ENCODE results near the gene SYT1.

DNA sequence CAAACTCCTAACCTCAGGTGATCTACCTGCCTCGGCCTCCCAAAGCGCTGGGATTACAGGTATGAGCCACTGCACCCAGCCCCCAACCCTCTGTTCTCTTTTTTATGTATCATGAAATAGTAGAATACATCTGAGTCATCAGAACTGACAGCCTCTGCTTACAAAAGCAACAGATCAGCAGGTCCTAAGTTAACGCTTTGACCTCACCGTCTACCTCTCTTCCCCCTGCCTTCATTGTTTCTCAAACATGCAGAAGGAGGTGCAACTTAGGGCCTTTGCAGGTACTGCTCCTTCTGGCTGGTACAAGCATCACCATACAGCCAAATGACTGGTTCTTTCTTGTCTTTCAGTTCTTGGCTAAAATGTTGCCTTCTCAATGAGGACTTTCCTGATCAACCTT is 577.0 kb downstream of the SYT1 start:
- TF ChIP-seq CTCF (conservative IDR thresholded peaks at IDR 0.05 in 1 of 2, IDR thresholded peaks at IDR 0.05 in 1 of 2; ENCODE audit: low read depth in 1 of 2, low read length in 2 of 2) (no peak), EZH2 (IDR thresholded peaks at IDR 0.05; ENCODE audit: low read length, missing control alignments) (no peak)
